ENCODE measurements around the gene EVA1A.

The EVA1A gene

DNA sequence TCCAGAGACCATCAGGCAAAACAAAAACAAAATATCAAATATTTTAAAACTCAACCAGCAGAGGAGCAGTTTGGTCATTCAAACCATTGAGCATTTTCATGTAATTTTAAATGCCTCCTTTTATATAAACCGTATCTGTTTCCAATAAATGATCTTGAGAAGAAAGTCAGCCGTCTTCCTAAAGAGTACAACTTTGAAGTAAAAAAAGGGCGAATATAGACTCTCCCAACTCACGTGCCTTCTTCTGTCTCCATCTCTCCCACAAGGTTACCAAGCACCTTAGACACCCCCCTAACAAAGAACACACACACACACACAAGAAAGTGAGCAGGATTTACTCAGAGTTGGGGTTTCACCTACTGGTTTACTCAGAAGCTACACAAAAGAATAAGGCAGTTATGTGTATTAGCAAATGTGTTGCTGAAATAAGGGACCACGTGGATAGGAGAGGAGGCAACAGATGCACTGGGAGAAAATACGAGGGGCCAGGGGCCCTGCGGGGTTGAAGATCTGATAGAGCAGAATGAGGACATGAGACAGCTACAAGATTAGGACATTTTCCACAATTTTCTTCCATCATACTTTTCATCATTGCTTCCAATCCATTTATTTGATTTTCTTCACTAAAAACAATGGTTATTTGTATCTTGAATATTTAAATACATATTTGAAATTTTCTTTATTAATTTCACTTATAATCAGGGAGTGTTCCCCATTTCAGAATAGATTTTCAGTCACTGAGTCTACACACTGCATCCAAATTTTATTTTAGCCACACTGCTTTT, 45.0 kb downstream of the EVA1A start:
- no peak for DNase-seq (ENCODE audit: low read depth)
- H3K4me3 ChIP-seq (ENCODE audit: control insufficient read depth, low read depth, low read length) = no peak overlapping the region
- TF ChIP-seq, protein P1, sequence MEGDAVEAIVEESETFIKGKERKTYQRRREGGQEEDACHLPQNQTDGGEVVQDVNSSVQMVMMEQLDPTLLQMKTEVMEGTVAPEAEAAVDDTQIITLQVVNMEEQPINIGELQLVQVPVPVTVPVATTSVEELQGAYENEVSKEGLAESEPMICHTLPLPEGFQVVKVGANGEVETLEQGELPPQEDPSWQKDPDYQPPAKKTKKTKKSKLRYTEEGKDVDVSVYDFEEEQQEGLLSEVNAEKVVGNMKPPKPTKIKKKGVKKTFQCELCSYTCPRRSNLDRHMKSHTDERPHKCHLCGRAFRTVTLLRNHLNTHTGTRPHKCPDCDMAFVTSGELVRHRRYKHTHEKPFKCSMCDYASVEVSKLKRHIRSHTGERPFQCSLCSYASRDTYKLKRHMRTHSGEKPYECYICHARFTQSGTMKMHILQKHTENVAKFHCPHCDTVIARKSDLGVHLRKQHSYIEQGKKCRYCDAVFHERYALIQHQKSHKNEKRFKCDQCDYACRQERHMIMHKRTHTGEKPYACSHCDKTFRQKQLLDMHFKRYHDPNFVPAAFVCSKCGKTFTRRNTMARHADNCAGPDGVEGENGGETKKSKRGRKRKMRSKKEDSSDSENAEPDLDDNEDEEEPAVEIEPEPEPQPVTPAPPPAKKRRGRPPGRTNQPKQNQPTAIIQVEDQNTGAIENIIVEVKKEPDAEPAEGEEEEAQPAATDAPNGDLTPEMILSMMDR (conservative IDR thresholded peaks at IDR 0.05; ENCODE audit: control insufficient read depth, insufficient read depth, low read depth, low read length) = no peak

- H3K4me3 ChIP-seq (ENCODE audit: control insufficient read depth, low read depth, low read length) = no peak overlapping the region
- TF ChIP-seq, protein P1 (conservative IDR thresholded peaks at IDR 0.05; ENCODE audit: control insufficient read depth, insufficient read depth, low read depth, low read length) = no peak
- DNase-seq (ENCODE audit: low read depth) = no peak
Observed at GRCh38 chr2:75513616-75514170, 47.0 kb downstream of the EVA1A start.

DNA sequence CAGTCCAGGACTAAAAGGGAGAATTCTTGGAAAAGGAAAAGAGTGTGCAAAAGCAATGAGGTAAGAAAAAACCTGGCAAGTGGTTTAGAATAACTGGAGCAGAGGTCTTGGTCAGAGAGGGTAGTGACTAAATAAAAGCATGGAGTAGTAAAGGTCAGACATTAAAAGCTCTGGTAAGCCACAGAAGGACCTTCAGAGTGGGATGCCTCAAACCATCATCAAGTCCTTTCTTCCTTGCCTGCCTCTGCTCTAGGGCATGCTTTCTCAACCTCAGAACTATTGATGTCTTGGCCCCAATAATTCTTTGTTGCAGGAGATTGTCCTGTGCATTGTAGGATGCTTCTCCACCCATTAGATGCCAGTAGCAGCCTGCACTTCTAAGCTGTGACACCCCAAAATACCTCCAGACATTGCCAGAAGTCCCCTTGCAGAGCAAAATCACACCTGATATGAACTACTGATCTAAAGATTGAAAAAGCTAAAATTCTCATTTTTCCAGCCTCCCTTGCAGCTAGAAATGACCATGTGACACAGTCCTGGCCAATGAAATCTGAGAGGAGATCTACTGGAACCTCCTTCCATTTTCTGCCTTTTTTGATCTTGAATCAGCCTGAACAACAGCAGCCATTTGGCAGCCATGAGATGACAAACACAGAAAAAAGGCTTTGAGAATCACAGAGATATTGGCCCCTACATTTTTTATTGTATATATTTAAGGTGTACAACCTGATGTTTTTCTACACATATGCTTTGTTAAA, 48.1 kb downstream of the EVA1A start:
- no peak for DNase-seq (ENCODE audit: low read depth)
- TF ChIP-seq, protein P1 (conservative IDR thresholded peaks at IDR 0.05; ENCODE audit: control insufficient read depth, insufficient read depth, low read depth, low read length) = no peak
- H3K4me3 ChIP-seq (ENCODE audit: control insufficient read depth, low read depth, low read length) = no peak overlapping the region

DNA sequence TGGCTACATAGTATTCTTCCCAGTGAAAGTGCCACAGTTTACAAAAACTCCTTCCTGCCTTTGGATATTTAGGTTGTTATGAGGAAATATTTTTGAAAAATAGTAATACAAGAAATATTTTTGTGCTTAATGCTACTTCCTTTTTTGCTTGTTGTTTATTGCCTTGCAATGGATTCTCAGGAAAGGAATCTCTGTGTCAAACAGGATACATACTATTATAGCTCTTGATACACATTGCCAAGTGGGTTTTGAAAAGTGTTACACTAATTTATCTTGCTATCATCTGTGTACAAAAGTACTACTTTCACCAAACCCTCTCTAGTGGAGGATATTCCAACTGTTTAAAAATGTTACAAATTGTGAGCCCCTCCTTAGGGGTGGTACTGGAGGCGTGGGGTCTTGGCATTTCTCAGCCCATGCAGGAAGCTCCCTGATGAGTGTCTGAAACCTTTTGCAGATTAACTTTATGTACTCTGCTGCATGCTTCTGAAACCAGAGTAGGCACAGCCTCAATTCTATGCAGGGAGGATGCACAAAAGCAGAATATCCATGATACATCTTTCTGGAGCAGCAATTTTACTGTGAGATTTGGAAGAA, 54.5 kb downstream of the EVA1A start:
- TF ChIP-seq, protein P1 (conservative IDR thresholded peaks at IDR 0.05; ENCODE audit: control insufficient read depth, insufficient read depth, low read depth, low read length) = no peak
- no peak overlapping the region for H3K4me3 ChIP-seq (ENCODE audit: control insufficient read depth, low read depth, low read length)
- no peak for DNase-seq (ENCODE audit: low read depth)

DNA sequence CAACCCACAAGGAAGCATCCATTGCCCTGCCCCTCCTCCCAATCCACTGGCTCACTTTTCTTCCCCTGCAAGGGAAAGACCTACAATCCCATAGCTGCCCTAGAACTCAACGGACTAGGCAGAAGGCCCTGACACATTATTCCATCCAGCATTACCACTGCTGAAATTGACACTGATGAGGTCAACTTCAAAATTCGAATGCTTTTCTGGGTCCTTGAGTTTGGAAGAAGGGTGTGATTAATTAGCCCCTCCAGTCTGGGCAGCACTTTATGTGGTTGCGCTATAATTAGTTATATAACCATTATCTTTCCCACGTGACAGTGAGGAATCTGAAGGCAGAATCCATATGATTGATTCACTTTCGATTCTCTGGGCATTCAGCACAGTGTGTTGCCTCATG, 55.7 kb downstream of the EVA1A start:
- no peak overlapping the region for H3K4me3 ChIP-seq (ENCODE audit: control insufficient read depth, low read depth, low read length)
- TF ChIP-seq, protein P1 (conservative IDR thresholded peaks at IDR 0.05; ENCODE audit: control insufficient read depth, insufficient read depth, low read depth, low read length) = no peak
- DNase-seq (ENCODE audit: low read depth) = no peak

DNA sequence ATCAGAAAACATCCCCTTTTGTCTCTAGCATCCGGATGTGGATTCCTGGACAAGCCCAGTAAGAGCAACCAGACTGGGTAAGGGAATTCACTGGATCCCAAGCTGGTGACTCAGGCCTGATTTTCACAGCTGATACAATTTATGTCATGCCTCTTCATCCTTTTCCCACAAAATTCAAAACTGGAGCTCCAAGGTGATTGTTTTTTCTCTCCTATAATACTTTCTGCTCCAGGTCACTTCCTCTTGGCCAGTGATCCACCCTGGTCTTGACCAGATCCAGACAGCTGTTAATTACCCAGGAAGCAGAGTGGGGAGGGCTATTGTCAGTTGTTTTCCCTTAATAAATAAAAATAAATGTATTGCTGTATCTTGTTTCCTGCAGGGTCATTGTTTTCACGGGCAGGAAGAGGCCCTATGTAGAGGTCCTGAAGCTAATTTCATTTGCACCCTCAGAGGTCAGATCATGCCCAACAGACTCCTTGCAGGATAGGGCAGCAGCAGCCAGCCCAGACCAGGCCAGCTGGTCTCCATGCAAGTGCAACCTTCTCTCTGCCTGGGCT, 57.6 kb downstream of the EVA1A start:
- TF ChIP-seq, protein P1 (conservative IDR thresholded peaks at IDR 0.05; ENCODE audit: control insufficient read depth, insufficient read depth, low read depth, low read length) = no peak

More for the DNA sequence above, 57.6 kb downstream of the EVA1A start:
- DNase-seq (ENCODE audit: low read depth) = peak; percentile 74
- no peak overlapping the region for H3K4me3 ChIP-seq (ENCODE audit: control insufficient read depth, low read depth, low read length)
